KMS-11 (cell line): ENCODE results near the gene CPED1.
"Not testable (repeated sequence)": the region's sequence is repeated elsewhere in the genome, so short reads cannot be mapped to it uniquely, and the experiment has no call there.

Source experiments
- H2AFZ ChIP-seq: fragments of 200-600 bp; sonication (generic); 2 replicates; pipeline ENCODE4 v1.6.1; 2016; ENCODE audit warnings: antibody characterized with exemption, mixed run types, low read depth
- H3K27ac ChIP-seq: fragments of 200-600 bp; sonication (generic); 2 replicates; pipeline ENCODE4 v1.6.1; 2016; ENCODE audit warnings: mild to moderate bottlenecking, mixed run types
- H3K27me3 ChIP-seq: fragments of 200-600 bp; sonication (generic); 2 replicates; pipeline ENCODE4 v1.6.1; 2017; ENCODE audit warnings: mild to moderate bottlenecking, low read depth, mixed run types, moderate library complexity; ENCODE audit not compliant: insufficient read depth
- H3K36me3 ChIP-seq: fragments of 200-600 bp; sonication (generic); 2 replicates; pipeline ENCODE4 v1.6.1; 2017; ENCODE audit warnings: mild to moderate bottlenecking, mixed run types; ENCODE audit not compliant: insufficient read depth
- H3K4me1 ChIP-seq: fragments of 200-600 bp; sonication (generic); 2 replicates; pipeline ENCODE4 v1.6.1; 2016; ENCODE audit warnings: mild to moderate bottlenecking, low read depth, mixed run types; ENCODE audit not compliant: poor library complexity, severe bottlenecking
- H3K4me2 ChIP-seq: fragments of 200-600 bp; sonication (generic); 2 replicates; pipeline ENCODE4 v1.7.0; 2016; ENCODE audit warnings: mild to moderate bottlenecking, mixed run types
- H3K4me3 ChIP-seq: fragments of 200-600 bp; sonication (generic); IDR thresholded peaks from 2 replicates; pipeline ENCODE4 v1.6.1; 2017; ENCODE audit warnings: low read depth, low read length, mixed read lengths; ENCODE audit not compliant: insufficient read depth
- H3K79me2 ChIP-seq: fragments of 200-600 bp; sonication (generic); 2 replicates; pipeline ENCODE4 v1.6.1; 2016; ENCODE audit warnings: low read depth, mixed run types; ENCODE audit not compliant: insufficient read depth
- H3K9ac ChIP-seq: fragments of 200-600 bp; sonication (generic); 2 replicates; pipeline ENCODE4 v1.6.1; 2016; ENCODE audit warnings: mild to moderate bottlenecking, mixed run types
- H4K20me1 ChIP-seq: fragments of 200-600 bp; sonication (generic); 2 replicates; pipeline ENCODE4 v1.6.1; 2016; ENCODE audit warnings: mild to moderate bottlenecking, mixed run types; ENCODE audit not compliant: insufficient read depth
- CTCF ChIP-seq: fragments of 200-600 bp; sonication (generic); conservative IDR thresholded peaks from 2 replicates; pipeline ENCODE4 v1.6.1; 2017; ENCODE audit warnings: low read depth, mild to moderate bottlenecking, antibody characterized with exemption, low read length, moderate library complexity, mixed read lengths

Gene CPED1

GRCh38 chr7:121053219-121053618 is 64.7 kb downstream of the CPED1 start:
- Histone ChIP-seq H3K27me3 (no peaks in the 10 kb centered on the region), H3K4me2 (no peak overlapping the region), H3K9ac (no peak overlapping the region), H3K4me3 (no peak overlapping the region), H3K36me3 (no peaks in the 10 kb centered on the region), H3K79me2 (no peaks in the 10 kb centered on the region), H3K27ac (no peak overlapping the region), H4K20me1 (no peaks in the 10 kb centered on the region), H2AFZ (no peak overlapping the region), H3K4me1 (no peaks in the 10 kb centered on the region)
- TF ChIP-seq CTCF, result no peak

GRCh38 chr7:121054925-121055324 is 66.4 kb downstream of the CPED1 start:
- Histone ChIP-seq H2AFZ (no peak overlapping the region), H3K79me2 (no peaks in the 10 kb centered on the region), H3K4me2 (no peak overlapping the region), H3K27me3 (no peaks in the 10 kb centered on the region), H4K20me1 (no peaks in the 10 kb centered on the region), H3K27ac (no peak overlapping the region), H3K36me3 (no peaks in the 10 kb centered on the region), H3K9ac (no peak overlapping the region), H3K4me1 (no peaks in the 10 kb centered on the region), H3K4me3 (no peak overlapping the region)
- TF ChIP-seq CTCF, result no peak

GRCh38 chr7:121057878-121058277 is 69.4 kb downstream of the CPED1 start:
- Histone ChIP-seq H4K20me1 (no peaks in the 10 kb centered on the region), H3K27ac (no peak overlapping the region), H3K4me1 (no peaks in the 10 kb centered on the region), H3K79me2 (no peaks in the 10 kb centered on the region), H3K4me3 (no peak overlapping the region), H3K4me2 (no peak overlapping the region), H3K27me3 (no peaks in the 10 kb centered on the region), H3K9ac (no peak overlapping the region), H2AFZ (no peak overlapping the region), H3K36me3 (no peaks in the 10 kb centered on the region)
- no peak for TF ChIP-seq CTCF

GRCh38 chr7:121058975-121059374 is 70.5 kb downstream of the CPED1 start:
- TF ChIP-seq CTCF, result no peak
- no peaks in the 10 kb centered on the region for H4K20me1 ChIP-seq
- H2AFZ ChIP-seq, result no peak overlapping the region
- H3K4me1 ChIP-seq, result no peaks in the 10 kb centered on the region
- no peak overlapping the region for H3K4me3 ChIP-seq
- H3K4me2 ChIP-seq, result no peak overlapping the region
- H3K9ac ChIP-seq, result no peak overlapping the region
- H3K79me2 ChIP-seq, result no peaks in the 10 kb centered on the region
- H3K36me3 ChIP-seq, result no peaks in the 10 kb centered on the region
- no peaks in the 10 kb centered on the region for H3K27me3 ChIP-seq
- no peak overlapping the region for H3K27ac ChIP-seq

- not testable (repeated sequence) for H3K4me3 ChIP-seq, H3K79me2 ChIP-seq, H3K4me1 ChIP-seq, H3K36me3 ChIP-seq, H3K9ac ChIP-seq, H2AFZ ChIP-seq, H4K20me1 ChIP-seq, H3K4me2 ChIP-seq, H3K27me3 ChIP-seq, H3K27ac ChIP-seq
Observed at GRCh38 chr7:121059979-121060509, 71.5 kb downstream of the CPED1 start.
